ENCODE data around the gene PRKCA.
"Not testable (repeated sequence)": the region's sequence is repeated elsewhere in the genome, so short reads cannot be mapped to it uniquely, and the experiment has no call there.

Gene PRKCA

GRCh38 chr17:66290101-66290722 is 12.2 kb upstream of the PRKCA start:
- DNase-seq (ENCODE audit: low read depth in 3 of 3), result no peak

GRCh38 chr17:66292353-66292752 is 10.1 kb upstream of the PRKCA start:
- no peak for DNase-seq (ENCODE audit: low read depth in 3 of 3)

GRCh38 chr17:66296289-66296725 is 6.1 kb upstream of the PRKCA start:
- DNase-seq (ENCODE audit: low read depth in 3 of 3), result no peak

- DNase-seq (ENCODE audit: low read depth in 3 of 3), result not testable (repeated sequence)
Observed at GRCh38 chr17:66297443-66297842, 5.0 kb upstream of the PRKCA start.

- no peak for DNase-seq (ENCODE audit: low read depth in 3 of 3)
Observed at GRCh38 chr17:66299711-66300110, 2.7 kb upstream of the PRKCA start.

GRCh38 chr17:66300956-66301355 is 1.5 kb upstream of the PRKCA start:
- no peak for DNase-seq (ENCODE audit: low read depth in 3 of 3)

GRCh38 chr17:66301367-66301863 is 998 bp upstream of the PRKCA start:
- no peak for DNase-seq (ENCODE audit: low read depth in 3 of 3)

GRCh38 chr17:66302761-66303626 is 581 bp downstream of the PRKCA start:
- peak in 1 of 3 donors; percentile 30 for DNase-seq (ENCODE audit: low read depth in 3 of 3)

GRCh38 chr17:66304304-66305174 is 2.1 kb downstream of the PRKCA start:
- no peak for DNase-seq (ENCODE audit: low read depth in 3 of 3)

- no peak for DNase-seq (ENCODE audit: low read depth in 3 of 3)
Observed at GRCh38 chr17:66306446-66306845, 4.0 kb downstream of the PRKCA start.

GRCh38 chr17:66307257-66307656 is 4.8 kb downstream of the PRKCA start:
- DNase-seq (ENCODE audit: low read depth in 3 of 3), result no peak

- no peak for DNase-seq (ENCODE audit: low read depth in 3 of 3)
Observed at GRCh38 chr17:66308856-66309255, 6.4 kb downstream of the PRKCA start.

GRCh38 chr17:66309793-66310192 is 7.4 kb downstream of the PRKCA start:
- no peak for DNase-seq (ENCODE audit: low read depth in 3 of 3)

GRCh38 chr17:66310528-66311148 is 8.2 kb downstream of the PRKCA start:
- DNase-seq (ENCODE audit: low read depth in 3 of 3), result no peak

- DNase-seq (ENCODE audit: low read depth in 3 of 3), result no peak
Observed at GRCh38 chr17:66312912-66313311, 10.5 kb downstream of the PRKCA start.

- DNase-seq (ENCODE audit: low read depth in 3 of 3), result no peak
Observed at GRCh38 chr17:66313325-66313724, 10.9 kb downstream of the PRKCA start.

- peak in 1 of 3 donors; percentile 40 for DNase-seq (ENCODE audit: low read depth in 3 of 3)
Observed at GRCh38 chr17:66313995-66314659, 11.7 kb downstream of the PRKCA start.

- DNase-seq (ENCODE audit: low read depth in 3 of 3), result no peak
Observed at GRCh38 chr17:66317629-66318028, 15.2 kb downstream of the PRKCA start.

- no peak for DNase-seq (ENCODE audit: low read depth in 3 of 3)
Observed at GRCh38 chr17:66319226-66319625, 16.8 kb downstream of the PRKCA start.

GRCh38 chr17:66322764-66323163 is 20.4 kb downstream of the PRKCA start:
- no peak for DNase-seq (ENCODE audit: low read depth in 3 of 3)

Measured in stimulated activated CD4-positive, alpha-beta T cell treated with anti-CD3 and anti-CD28 coated beads, TNF-alpha, amount 100 ng/mL, for 48 hours (primary cell).